Loucy (cell line): ENCODE data around the gene FBXL14.

Experiments used
- H2AFZ ChIP-seq: fragments of 200-600 bp; sonication (generic); 2 replicates; pipeline ENCODE4 v1.6.0; 2016; ENCODE audit warnings: antibody characterized with exemption, mild to moderate bottlenecking, low read length, moderate library complexity
- H3F3A ChIP-seq: fragments of 200-600 bp; 2 replicates; pipeline ENCODE4 v1.6.0; 2016; ENCODE audit warnings: antibody characterized with exemption, low read depth, mild to moderate bottlenecking
- H3K27me3 ChIP-seq: fragments of 200-600 bp; sonication (generic); 2 replicates; pipeline ENCODE4 v1.6.1; 2014; ENCODE audit warnings: low read length, mild to moderate bottlenecking; ENCODE audit not compliant: insufficient read depth, poor library complexity, severe bottlenecking
- H3K36me3 ChIP-seq: fragments of 200-600 bp; sonication (generic); 2 replicates; pipeline ENCODE4 v1.6.1; 2016; ENCODE audit warnings: low read length; ENCODE audit not compliant: insufficient read depth
- H3K4me1 ChIP-seq: fragments of 200-600 bp; sonication (generic); 2 replicates; pipeline ENCODE4 v1.5.1; 2014; ENCODE audit warnings: low read length, mild to moderate bottlenecking; ENCODE audit not compliant: insufficient read depth, poor library complexity, severe bottlenecking
- H3K4me2 ChIP-seq: fragments of 200-600 bp; sonication (generic); 2 replicates; pipeline ENCODE4 v1.6.0; 2014; ENCODE audit warnings: antibody characterized with exemption, low read length, low read depth, mild to moderate bottlenecking; ENCODE audit not compliant: poor library complexity, severe bottlenecking
- H3K4me3 ChIP-seq: fragments of 200-600 bp; sonication (generic); 2 replicates; pipeline ENCODE4 v1.5.1; 2014; ENCODE audit warnings: low read length, mild to moderate bottlenecking, mixed read lengths; ENCODE audit not compliant: poor library complexity, severe bottlenecking
- H3K79me2 ChIP-seq: fragments of 200-600 bp; sonication (generic); 2 replicates; pipeline ENCODE4 v1.6.1; 2014; ENCODE audit warnings: low read length; ENCODE audit not compliant: insufficient read depth
- H3K9ac ChIP-seq: fragments of 200-600 bp; sonication (generic); 2 replicates; pipeline ENCODE4 v1.6.0; 2014; ENCODE audit warnings: mild to moderate bottlenecking, low read depth, low read length, moderate library complexity; ENCODE audit not compliant: poor library complexity, severe bottlenecking
- H3K9me2 ChIP-seq: fragments of 200-600 bp; sonication (generic); replicated peaks from 2 replicates; pipeline ENCODE4 v1.6.1; 2016; ENCODE audit warnings: low read depth, low read length, mixed read lengths
- H3K9me3 ChIP-seq: fragments of 200-600 bp; sonication (generic); 2 replicates; pipeline ENCODE4 v1.6.1; 2014; ENCODE audit warnings: mild to moderate bottlenecking, antibody characterized with exemption, low read length, low read depth; ENCODE audit not compliant: insufficient read depth
- H4K20me1 ChIP-seq: fragments of 200-600 bp; sonication (generic); 2 replicates; pipeline ENCODE4 v1.6.0; 2014; ENCODE audit warnings: antibody characterized with exemption, low read length, mild to moderate bottlenecking; ENCODE audit not compliant: insufficient read depth, poor library complexity, severe bottlenecking
- CTCF ChIP-seq: fragments of 200-600 bp; sonication (generic); conservative IDR thresholded peaks from 2 replicates; pipeline ENCODE4 v1.5.1; 2014; ENCODE audit warnings: mild to moderate bottlenecking, antibody characterized with exemption, low read length
- EZH2phosphoT487 ChIP-seq: fragments of 200-600 bp; IDR thresholded peaks from 2 replicates; pipeline ENCODE4 v1.6.1; 2018; ENCODE audit warnings: antibody characterized with exemption, mild to moderate bottlenecking, moderate library complexity, borderline replicate concordance

The FBXL14 gene

GRCh38 chr12:1616233-1617066, 22.1 kb upstream of the FBXL14 start:
- no peaks in the 10 kb centered on the region for H3F3A ChIP-seq

GRCh38 chr12:1614360-1614759, 20.0 kb upstream of the FBXL14 start:
- TF ChIP-seq CTCF (no peak), EZH2phosphoT487 (no peak)
- H3F3A ChIP-seq: no peaks in the 10 kb centered on the region

More at GRCh38 chr12:1616233-1617066, 22.1 kb upstream of the FBXL14 start:
- Histone ChIP-seq H3K36me3 (no peaks in the 10 kb centered on the region), H3K4me2 (no peak overlapping the region), H3K27me3 (no peaks in the 10 kb centered on the region), H3K79me2 (no peaks in the 10 kb centered on the region), H4K20me1 (no peaks in the 10 kb centered on the region), H2AFZ (no peak overlapping the region), H3K9ac (no peak overlapping the region), H3K4me3 (no peak overlapping the region), H3K4me1 (peaks cover 15% of the 10 kb centered on the region), H3K9me3 (no peaks in the 10 kb centered on the region), H3K9me2 (no peaks in the 10 kb centered on the region)
- TF ChIP-seq EZH2phosphoT487: no peak
- TF ChIP-seq CTCF: no peak

GRCh38 chr12:1613860-1614259, 19.5 kb upstream of the FBXL14 start:
- Histone ChIP-seq H3K4me1 (peaks cover 6% of the 10 kb centered on the region), H3K4me2 (no peak overlapping the region), H3K27me3 (no peaks in the 10 kb centered on the region), H3K9me3 (no peaks in the 10 kb centered on the region), H3K9me2 (no peaks in the 10 kb centered on the region), H3K79me2 (no peaks in the 10 kb centered on the region), H3K4me3 (no peak overlapping the region), H3K9ac (no peak overlapping the region), H3K36me3 (no peaks in the 10 kb centered on the region), H4K20me1 (no peaks in the 10 kb centered on the region), H2AFZ (no peak overlapping the region), H3F3A (no peaks in the 10 kb centered on the region)
- TF ChIP-seq CTCF (no peak), EZH2phosphoT487 (no peak)

More at GRCh38 chr12:1614360-1614759, 20.0 kb upstream of the FBXL14 start:
- Histone ChIP-seq H3K79me2 (no peaks in the 10 kb centered on the region), H3K9ac (no peak overlapping the region), H2AFZ (no peak overlapping the region), H3K9me3 (no peaks in the 10 kb centered on the region), H3K27me3 (no peaks in the 10 kb centered on the region), H3K4me3 (no peak overlapping the region), H3K9me2 (no peaks in the 10 kb centered on the region), H3K4me1 (peaks cover 6% of the 10 kb centered on the region), H4K20me1 (no peaks in the 10 kb centered on the region), H3K4me2 (no peak overlapping the region), H3K36me3 (no peaks in the 10 kb centered on the region)
